Measurements from ENCODE around the gene CLK2. TPM values are rescaled to one million over a fixed set of nuclear protein-coding genes. Genes with fewer than 3 reads are reported as not detected.
"Not testable (repeated sequence)": the region's sequence is repeated elsewhere in the genome, so short reads cannot be mapped to it uniquely, and the experiment has no call there.

CLK2 gene
- total RNA-seq, 1 experiment from 2014 or later = 20.8 TPM

DNA sequence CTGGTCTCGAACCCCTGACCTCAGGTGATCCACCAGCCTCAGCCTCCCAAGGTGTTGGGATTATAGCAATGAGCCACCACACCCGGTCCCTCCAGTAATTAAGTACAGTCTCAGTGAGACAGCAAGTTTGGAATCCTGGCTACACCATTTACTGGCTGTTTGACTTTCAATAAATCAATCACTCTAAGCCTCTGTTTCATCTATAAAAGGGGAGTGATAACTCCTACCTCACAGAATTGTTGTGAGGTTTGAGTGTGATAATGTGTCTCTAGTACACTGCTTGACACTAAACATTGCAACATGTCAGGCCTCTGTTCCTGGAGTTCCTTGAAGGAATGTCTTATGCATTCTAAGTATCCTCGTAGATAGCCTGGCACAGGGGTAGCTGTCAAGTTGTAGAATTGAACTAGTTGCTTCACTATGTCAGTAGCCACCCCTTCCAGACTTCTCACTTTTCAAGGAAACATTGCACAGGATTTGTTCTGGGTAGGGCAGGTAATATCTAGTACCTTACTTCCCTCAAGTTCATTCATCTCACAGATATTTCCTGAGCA, 30.4 kb downstream of the CLK2 start:
- DNase-seq (ENCODE audit: low read depth) = no peak

DNA sequence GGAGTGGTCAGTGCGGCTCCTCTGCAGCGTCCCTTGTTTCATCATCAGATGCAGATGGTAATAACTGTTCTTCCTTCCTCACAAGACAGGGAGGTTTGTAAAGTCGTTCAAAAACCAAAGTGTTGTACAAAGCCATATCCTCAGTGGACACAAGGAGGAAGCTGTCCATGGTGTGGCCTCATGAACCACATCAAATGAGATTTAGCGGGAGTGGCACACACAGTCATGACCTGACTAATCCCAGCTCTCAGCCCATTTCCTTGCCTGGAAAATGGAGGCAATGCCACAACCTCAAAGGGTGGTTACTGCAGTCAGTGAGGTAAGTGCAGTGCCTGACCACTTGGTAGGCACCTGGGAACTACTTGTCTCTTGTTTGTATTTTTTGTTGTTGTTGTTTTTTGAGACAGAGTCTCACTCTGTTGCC, 31.5 kb downstream of the CLK2 start:
- peak; percentile 37 for DNase-seq (ENCODE audit: low read depth)

GRCh38 chr1:155241069-155241679, 32.1 kb downstream of the CLK2 start:
- DNase-seq (ENCODE audit: low read depth) = peak; percentile 86

DNA sequence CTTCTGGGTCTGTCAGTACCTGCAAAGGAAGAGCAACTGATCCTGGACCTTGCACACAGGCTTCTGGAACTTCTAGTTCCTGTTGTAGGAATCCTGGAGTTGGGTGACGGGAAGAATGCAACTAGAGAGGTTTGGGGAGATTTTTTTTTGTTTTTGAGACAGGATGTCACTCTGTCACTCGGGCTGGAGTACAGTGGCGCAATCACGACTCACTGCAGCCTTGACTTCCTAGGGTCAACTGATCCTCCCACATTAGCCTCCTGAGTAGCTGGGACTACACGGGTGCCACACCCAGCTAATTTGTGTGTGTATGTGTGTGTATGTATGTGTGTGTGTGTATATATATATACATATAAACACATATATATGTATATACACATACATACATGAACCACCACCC, 36.9 kb downstream of the CLK2 start:
- DNase-seq (ENCODE audit: low read depth) = no peak

DNA sequence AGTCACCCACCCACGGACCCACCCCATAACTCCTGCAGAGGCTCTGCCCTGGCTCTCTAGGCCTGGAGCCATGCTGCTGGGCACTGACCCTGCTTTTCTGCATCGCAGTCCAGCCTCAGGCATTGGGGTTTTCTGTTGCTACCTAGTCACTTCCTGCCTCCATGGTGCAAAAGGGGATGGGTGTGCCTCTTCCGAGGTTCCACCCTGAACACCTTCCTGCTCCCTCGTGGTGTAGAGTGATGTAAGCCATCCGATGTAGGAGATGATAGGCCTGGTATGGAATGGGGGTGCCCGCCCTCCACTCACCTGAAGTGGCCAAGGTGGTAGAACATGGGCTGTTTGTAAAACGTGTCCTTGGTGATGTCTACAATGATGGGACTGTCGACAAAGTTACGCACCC, 37.9 kb downstream of the CLK2 start:
- not testable (repeated sequence) for DNase-seq (ENCODE audit: low read depth)

GRCh38 chr1:155233502-155233901, 39.8 kb downstream of the CLK2 start:
- DNase-seq (ENCODE audit: low read depth) = not testable (repeated sequence)

GRCh38 chr1:155232001-155232978, 41.0 kb downstream of the CLK2 start:
- DNase-seq (ENCODE audit: low read depth) = not testable (repeated sequence)

GRCh38 chr1:155231302-155231701, 42.0 kb downstream of the CLK2 start:
- DNase-seq (ENCODE audit: low read depth) = not testable (repeated sequence)

- DNase-seq (ENCODE audit: low read depth) = no peak
Observed at GRCh38 chr1:155228096-155228427, 45.2 kb downstream of the CLK2 start.

DNA sequence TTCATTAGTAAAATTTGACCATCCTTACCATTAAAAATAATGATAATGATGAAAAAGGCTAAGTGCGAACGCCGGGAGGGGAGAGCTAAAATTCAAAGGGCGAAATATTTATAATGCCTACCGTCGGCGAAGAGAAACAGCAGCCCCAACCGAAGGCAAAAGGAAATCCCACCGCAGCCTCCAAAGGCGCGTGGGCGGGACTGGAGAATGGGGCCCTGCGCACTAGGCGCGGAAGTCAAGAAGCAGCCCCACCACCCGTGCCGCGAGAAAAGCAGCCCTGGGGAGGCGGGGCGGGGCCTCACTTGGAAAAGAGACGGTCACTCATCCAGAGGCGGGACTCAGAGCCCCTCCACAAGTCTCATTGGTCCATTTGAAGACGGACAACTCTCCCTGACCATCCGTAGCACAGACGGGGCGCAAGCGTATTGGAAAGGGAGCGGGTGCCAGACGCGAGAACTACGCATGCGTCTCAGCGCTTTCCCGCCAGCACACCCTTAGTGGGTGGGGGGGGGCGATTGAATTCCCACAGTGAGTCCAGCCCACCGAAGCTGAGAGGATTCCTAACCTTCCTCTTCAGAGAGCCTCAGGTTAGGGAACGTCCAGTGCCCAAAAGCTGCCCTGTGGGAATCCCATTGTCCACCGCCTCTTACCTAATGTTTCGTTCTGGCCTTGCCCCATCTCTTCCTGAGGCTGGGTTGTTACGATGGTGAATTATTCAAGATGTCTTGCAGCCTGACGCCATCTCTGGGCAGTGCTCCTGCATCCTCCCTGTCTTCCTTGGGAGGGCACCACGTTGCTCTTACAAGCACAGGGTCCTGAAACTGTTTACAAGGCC, 45.8 kb downstream of the CLK2 start:
- peak; percentile 98 for DNase-seq (ENCODE audit: low read depth)

DNA sequence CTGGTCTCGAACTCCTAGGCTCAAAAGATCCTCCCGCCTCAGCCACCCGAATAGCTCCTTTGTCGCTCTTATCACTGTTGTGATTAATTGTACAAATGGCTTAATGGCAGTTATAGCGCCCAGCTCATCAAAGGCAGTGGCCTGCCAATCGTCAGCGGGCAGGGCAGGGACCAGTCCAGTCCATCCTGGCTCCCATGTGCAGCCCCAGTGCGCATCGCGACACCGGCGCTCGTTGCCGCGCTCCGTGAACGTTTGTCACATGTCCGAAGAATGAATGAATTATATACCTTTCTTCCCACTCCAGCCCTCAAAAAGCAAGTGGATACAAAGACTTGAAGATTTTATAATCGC, 46.4 kb downstream of the CLK2 start:
- DNase-seq (ENCODE audit: low read depth) = peak; percentile 58

- DNase-seq (ENCODE audit: low read depth) = peak; percentile 73
Observed at GRCh38 chr1:155226188-155226909, 47.0 kb downstream of the CLK2 start.

DNA sequence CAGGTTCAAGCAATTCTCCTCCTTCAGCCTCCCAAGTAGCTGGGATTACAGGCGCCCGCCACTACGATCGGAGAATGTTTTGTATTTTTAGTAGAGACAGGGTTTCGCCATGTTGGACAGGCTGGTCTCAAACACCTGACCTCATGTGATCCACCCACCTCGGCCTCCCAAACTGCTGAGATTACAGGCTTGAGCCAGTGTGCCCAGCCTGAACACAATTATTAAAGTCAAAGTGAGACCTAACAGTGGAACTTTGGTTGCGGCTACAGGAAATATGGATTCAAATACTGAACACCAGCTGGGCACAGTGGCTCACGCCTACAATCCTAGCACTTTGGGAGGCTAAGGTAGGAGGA, 47.9 kb downstream of the CLK2 start:
- not testable (repeated sequence) for DNase-seq (ENCODE audit: low read depth)

- DNase-seq (ENCODE audit: low read depth) = no peak
Observed at GRCh38 chr1:155223047-155223446, 50.3 kb downstream of the CLK2 start.

GRCh38 chr1:155220211-155220965, 52.9 kb downstream of the CLK2 start:
- not testable (repeated sequence) for DNase-seq (ENCODE audit: low read depth)

GRCh38 chr1:155219592-155220031, 53.7 kb downstream of the CLK2 start:
- DNase-seq (ENCODE audit: low read depth) = no peak

- DNase-seq (ENCODE audit: low read depth) = peak; percentile 58
Observed at GRCh38 chr1:155218854-155219591, 54.3 kb downstream of the CLK2 start.

- DNase-seq (ENCODE audit: low read depth) = not testable (repeated sequence)
Observed at GRCh38 chr1:155214702-155215101, 58.6 kb downstream of the CLK2 start.
